ENCODE data around the gene AGXT. TPM values are rescaled to one million over a fixed set of nuclear protein-coding genes. Genes with fewer than 3 reads are reported as not detected.
"Not testable (repeated sequence)": the region's sequence is repeated elsewhere in the genome, so short reads cannot be mapped to it uniquely, and the experiment has no call there.

The AGXT gene
- total RNA-seq, 4 donors from 2014 or later, result 0.80 TPM; not detected in 3

DNA sequence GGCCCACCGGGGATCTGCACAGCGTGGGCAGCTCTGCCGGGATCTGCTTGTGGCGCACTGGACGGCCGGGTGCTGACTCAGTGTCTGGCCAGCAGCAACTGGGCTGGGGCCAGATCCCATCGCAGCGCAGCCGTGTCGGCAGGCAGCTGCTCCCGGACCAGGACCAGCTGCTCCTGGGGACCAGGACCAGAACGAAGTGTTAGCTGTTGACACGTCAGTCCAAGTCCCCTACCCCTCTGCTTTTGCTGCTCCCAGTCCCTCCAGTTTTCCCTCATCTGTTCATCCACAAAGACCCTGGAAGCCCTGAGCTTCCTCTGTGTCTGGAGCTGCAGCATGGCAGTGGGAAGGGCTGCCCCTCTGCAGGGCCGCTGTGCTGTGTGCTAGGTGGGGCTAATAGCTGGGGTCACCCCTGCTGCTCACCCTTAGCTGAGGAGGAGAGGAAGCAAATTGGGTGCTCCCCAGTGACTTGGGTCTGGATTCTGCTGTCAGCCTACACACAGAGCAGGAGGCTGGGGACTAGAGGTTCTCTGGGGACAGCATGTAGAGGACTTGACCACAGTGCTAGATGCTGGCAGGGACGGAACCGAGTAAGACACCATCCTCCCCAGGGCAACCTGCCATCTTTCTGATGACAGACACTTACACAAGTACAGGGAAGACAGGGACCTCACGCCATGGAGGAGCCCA is 31.7 kb upstream of the AGXT start:
- H3K36me3 ChIP-seq, result no peaks in the 10 kb centered on the region
- peaks cover 22% of the 10 kb centered on the region for H3K27me3 ChIP-seq
- H3K27ac ChIP-seq, result no peak overlapping the region
- WGBS, result 59% methylated on average over 8 of the region's 17 CpGs
- no peaks in the 10 kb centered on the region for H3K9me3 ChIP-seq
- H3K4me3 ChIP-seq, result no peak overlapping the region
- H3K4me1 ChIP-seq, result peaks cover 4% of the 10 kb centered on the region
- TF ChIP-seq POLR2A (IDR thresholded peaks at IDR 0.05), result no peak
- TF ChIP-seq, protein P1, sequence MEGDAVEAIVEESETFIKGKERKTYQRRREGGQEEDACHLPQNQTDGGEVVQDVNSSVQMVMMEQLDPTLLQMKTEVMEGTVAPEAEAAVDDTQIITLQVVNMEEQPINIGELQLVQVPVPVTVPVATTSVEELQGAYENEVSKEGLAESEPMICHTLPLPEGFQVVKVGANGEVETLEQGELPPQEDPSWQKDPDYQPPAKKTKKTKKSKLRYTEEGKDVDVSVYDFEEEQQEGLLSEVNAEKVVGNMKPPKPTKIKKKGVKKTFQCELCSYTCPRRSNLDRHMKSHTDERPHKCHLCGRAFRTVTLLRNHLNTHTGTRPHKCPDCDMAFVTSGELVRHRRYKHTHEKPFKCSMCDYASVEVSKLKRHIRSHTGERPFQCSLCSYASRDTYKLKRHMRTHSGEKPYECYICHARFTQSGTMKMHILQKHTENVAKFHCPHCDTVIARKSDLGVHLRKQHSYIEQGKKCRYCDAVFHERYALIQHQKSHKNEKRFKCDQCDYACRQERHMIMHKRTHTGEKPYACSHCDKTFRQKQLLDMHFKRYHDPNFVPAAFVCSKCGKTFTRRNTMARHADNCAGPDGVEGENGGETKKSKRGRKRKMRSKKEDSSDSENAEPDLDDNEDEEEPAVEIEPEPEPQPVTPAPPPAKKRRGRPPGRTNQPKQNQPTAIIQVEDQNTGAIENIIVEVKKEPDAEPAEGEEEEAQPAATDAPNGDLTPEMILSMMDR (IDR thresholded peaks at IDR 0.05), result no peak
- TF ChIP-seq EP300 (IDR thresholded peaks at IDR 0.05), result no peak
- no peak for TF ChIP-seq POLR2AphosphoS5 (IDR thresholded peaks at IDR 0.05)
- DNase-seq (ENCODE audit: low spot score in 2 of 2), result peak; percentile 61 to 79

DNA sequence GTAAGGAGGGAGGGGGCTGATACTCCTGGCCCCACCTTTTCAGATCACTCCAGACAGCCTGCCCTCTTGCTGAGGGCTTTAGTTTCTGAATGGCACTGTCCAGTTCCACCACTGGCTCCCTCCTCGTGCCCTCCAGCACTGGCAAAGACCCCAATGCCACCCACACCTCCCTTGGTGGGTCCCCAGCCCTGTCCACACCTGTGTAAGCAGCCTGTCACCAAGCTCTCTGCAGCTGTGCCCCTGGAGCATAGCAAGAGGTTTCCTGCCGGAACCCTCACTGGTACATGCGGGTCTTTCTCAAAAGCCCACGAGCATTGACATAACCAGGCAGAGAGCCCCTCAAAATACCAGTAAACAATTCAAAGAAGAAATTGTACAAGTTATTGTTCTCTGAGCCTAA is 31.0 kb upstream of the AGXT start:
- whole genome bisulfite sequencing, result 76% methylated on average over 4 of the region's 4 CpGs
- no peaks in the 10 kb centered on the region for H3K9me3 ChIP-seq
- H3K36me3 ChIP-seq, result no peaks in the 10 kb centered on the region
- TF ChIP-seq POLR2AphosphoS5 (IDR thresholded peaks at IDR 0.05) (no peak), POLR2A (IDR thresholded peaks at IDR 0.05) (no peak), EP300 (IDR thresholded peaks at IDR 0.05) (no peak)
- TF ChIP-seq, protein P1 (IDR thresholded peaks at IDR 0.05), result no peak
- H3K4me3 ChIP-seq, result no peak overlapping the region
- DNase-seq (ENCODE audit: low spot score in 2 of 2), result peak in 1 of 2 donors; percentile 51
- no peak overlapping the region for H3K27ac ChIP-seq
- H3K4me1 ChIP-seq, result no peaks in the 10 kb centered on the region
- peaks cover 22% of the 10 kb centered on the region for H3K27me3 ChIP-seq

DNA sequence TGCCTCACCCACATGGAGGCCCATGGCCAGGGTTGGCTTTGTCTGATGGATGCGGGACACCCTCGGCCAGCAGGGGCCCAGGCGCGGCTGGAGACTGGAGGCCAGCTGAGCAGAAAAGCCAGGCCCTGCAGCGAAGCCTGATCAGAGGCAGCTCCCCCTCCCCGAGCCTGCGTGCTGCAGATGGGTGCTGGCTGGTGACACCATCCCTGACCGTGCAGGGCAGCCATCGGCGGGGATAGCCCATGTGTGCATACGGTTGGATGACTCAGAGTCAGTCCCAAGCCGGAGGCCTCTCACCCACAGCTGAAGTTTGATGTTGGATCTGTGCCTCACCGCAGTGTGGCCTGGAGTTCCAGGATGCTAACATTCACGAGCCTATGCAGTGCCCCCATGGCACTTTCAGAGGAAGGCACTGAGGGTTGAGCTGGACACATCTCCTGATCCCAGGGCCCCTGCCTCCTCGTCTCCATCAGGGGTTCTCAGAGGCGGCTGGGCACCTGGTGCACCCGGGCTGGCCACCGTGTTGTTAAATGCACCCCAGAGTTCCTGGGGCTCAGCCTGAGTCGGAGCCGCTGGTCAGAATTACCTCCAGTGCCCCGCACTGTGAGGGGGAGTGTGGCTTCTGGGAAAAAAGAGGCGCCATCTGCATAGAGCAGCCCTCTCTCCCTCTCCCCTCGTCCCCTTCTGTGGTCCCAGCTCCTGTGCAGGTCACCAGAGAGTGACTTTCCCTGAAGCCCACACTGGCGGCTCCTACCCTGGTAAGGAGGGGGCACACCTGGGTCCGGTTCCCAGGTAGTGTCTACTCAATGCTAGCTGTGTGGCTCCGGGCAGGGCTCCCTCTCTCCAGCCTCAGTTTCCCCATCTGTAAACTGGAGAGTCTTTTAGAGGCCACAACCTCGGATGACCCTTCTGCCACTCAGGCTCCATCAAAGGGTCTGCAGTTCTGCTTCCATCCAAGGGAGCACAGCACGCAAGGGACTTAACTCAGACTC is 29.2 kb upstream of the AGXT start:
- H3K36me3 ChIP-seq, result no peaks in the 10 kb centered on the region
- peaks cover 22% of the 10 kb centered on the region for H3K27me3 ChIP-seq
- H3K4me1 ChIP-seq, result no peaks in the 10 kb centered on the region
- H3K4me3 ChIP-seq, result no peak overlapping the region
- peak; percentile 58 to 79 for DNase-seq (ENCODE audit: low spot score in 2 of 2)
- no peaks in the 10 kb centered on the region for H3K9me3 ChIP-seq
- WGBS, result 88% methylated on average over 15 of the region's 28 CpGs
- no peak overlapping the region for H3K27ac ChIP-seq
- no peak for TF ChIP-seq POLR2A (IDR thresholded peaks at IDR 0.05)

DNA sequence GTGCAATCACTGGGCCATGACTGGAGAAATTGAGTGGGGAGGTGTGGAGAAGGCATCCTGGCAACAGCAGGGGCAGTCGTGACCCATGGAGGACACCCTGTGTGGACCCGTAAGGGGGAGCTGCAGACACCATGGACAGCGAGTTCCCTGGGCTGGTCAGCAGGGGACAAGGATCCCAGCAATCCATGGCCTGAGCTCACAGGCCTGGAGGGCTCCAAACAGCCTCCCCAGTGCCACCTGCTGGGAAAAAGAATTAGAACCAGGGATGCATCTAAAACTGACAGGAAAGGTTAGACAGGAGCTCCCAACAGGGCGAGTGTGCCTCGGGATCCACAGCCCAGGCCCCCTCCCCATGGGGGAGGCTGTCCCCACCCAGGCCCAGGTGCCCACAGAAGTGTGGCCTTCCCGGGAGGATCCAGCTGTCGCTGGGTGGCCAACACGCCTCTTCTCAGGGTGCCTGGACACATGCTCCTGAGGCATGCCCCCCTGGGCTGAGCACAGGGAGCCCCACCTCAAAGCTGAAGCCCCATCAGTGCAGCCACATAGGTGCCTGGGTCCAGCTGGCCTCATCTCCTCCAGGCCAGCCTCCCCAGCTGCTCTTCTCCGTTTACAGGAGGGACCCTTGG is 28.1 kb upstream of the AGXT start:
- Histone ChIP-seq H3K27me3 (peaks cover 22% of the 10 kb centered on the region), H3K27ac (no peak overlapping the region), H3K4me1 (no peaks in the 10 kb centered on the region), H3K36me3 (no peaks in the 10 kb centered on the region), H3K4me3 (no peak overlapping the region), H3K9me3 (no peaks in the 10 kb centered on the region)
- TF ChIP-seq POLR2AphosphoS5 (IDR thresholded peaks at IDR 0.05) (no peak), POLR2A (IDR thresholded peaks at IDR 0.05) (no peak), EP300 (IDR thresholded peaks at IDR 0.05) (no peak)
- TF ChIP-seq, protein P1 (IDR thresholded peaks at IDR 0.05), result peak in 1 of 2 donors; percentile 47
- no peak for DNase-seq (ENCODE audit: low spot score in 2 of 2)
- WGBS, result 43% methylated on average over 7 of the region's 9 CpGs

DNA sequence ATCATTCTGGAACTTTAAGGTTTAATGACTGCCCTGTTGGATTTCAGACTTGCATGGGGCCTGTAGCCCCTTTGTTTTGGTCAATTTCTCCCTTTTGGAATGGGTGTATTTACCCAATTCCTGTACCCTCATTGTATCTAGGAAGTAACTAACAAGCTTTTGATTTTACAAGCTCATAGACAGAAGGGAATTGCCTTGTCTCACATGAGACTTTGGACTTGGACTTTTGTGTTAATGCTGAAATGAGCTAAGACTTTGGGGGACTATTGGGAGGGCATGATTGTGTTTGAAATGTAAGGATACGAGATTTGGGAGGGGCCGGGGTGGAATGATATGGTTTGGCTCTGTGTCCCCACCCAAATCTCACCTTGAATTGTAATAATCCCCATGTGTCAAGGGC is 22.3 kb upstream of the AGXT start:
- not testable (repeated sequence) for H3K27ac ChIP-seq; H3K4me1 ChIP-seq; H3K27me3 ChIP-seq; H3K9me3 ChIP-seq; DNase-seq (ENCODE audit: low spot score in 2 of 2); H3K36me3 ChIP-seq; H3K4me3 ChIP-seq
- 74% methylated on average over 2 of the region's 2 CpGs for WGBS
